Stimulated activated CD8-positive, alpha-beta memory T cell treated with anti-CD3 and anti-CD28 coated beads, Interleukin-4, amount 100 ng/mL, for 1 hour (primary cell): ENCODE data around the gene CACUL1.
A peak's percentile ranks its signal among the peaks of the same experiment; 100 is the strongest.
"Not testable (repeated sequence)": the region's sequence is repeated elsewhere in the genome, so short reads cannot be mapped to it uniquely, and the experiment has no call there.

Source experiments
- DNase-seq, 2 donors: peaks; one replicate each; pipeline ENCODE4 v3.0.0-alpha.2; 2020; ENCODE audit warnings: low read depth in 2 of 2, low spot score in 1 of 2

The CACUL1 gene

DNA sequence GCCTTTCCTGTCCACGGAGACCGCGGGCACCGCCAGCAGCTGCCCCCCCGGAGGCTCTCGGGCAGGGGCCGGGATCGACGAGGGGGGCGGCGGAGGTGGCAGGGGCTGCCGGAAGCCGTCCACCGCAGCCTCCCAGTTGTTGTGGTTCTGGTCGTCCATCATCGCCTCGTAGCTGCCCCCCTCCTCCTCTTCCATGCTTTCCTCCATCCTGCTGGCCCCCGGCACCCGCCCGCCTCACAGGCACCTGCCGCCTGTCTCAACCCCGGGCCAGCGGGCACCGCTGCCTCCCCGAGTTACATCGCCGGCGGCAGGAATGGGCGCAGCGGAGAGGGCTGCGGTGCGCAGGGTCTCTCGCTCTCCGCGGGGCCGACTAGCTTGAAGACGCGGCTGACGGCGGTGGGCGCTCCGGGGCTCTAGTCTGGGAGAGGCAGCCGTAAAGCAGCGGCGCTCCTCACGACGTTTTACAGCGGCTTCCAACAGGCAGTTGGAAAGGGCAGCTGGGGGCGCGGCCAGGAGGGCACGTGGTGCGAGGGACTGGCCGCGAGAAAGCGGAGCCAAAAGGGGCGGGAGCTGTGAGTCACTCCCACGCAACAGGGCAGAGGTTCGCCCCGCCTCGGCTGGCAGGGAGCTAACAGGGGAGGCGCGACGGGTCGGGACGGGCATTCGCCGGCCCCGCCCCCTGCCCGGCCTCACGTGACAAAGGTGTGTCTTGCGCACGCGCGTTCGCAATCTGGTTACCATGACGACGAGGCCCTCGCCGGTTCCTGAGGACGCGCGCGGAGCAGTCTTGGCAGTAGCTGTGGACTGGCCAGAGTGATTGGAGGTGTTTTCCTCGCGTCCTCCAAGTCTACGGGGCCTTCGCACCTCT lies at the start of gene CACUL1:
Gene CACUL1, minus strand, starts transcription at position 415 of the 868 bp plus-strand sequence. Its CDS starts 208 bp downstream, at position 207.
- peak; percentile 98 to 99 for DNase-seq

DNA sequence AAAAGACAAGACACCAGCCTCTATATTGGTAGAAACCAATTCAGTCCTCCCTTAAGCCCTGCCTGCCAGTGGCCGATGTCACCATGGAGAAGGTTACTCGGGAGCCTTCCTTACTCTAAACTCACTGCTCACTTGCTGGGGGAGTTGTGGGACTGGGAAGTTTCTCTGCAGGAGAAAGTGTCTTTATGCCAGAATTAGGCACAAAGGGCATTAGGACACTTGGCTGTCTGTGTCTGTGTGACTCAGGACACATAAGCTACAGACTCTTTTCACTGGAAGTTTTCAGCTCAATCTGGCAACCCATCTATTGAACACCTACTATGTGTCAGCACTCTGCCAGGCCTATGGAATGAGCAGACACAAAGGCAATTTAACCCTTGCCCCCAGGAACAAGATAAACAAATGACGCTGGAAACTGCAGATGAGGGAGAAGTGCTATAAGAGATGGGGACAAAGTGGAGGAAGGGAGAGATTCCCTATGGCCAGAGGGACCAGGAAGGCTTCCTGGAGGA lies 49.5 kb upstream of the CACUL1 start:
- DNase-seq, result no peak

DNA sequence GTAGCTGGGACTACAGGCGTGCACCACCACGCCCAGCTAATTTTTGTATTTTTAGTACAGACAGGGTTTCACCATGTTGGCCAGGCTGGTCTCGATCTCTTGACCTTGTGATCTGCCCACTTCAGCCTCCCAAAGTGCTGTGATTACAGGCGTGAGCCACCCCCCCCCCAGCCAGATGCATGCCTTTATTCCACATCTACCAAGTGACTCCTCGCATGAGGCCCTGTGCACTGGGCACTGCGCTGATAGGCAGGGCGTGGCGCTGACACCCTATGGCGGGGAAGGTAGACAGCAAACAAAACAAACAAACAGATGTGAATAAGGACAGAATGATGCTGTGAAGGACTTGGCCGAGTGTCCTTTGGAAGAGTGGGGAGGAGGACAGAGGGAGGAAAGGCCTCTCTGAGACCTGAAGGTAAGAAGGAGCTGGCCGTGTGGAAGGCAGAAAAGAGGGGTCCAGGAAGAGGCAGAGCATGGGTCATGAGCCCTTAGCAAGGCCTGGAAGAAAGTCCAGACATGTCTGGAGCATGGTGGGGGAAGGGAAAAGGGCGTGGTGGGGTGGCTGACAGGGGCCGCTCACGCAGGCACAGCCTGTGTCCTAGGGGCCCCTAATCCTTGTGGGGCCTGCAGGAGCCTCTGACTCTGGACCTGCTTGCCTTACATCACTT lies 47.5 kb upstream of the CACUL1 start:
- no peak for DNase-seq

GRCh38 chr10:118800920-118801319 lies 46.1 kb upstream of the CACUL1 start:
- DNase-seq, result no peak

- DNase-seq, result no peak
These were observed 45.0 kb upstream of the CACUL1 start for GRCh38 chr10:118799777-118800176.

GRCh38 chr10:118798231-118798662 lies 43.5 kb upstream of the CACUL1 start:
- DNase-seq, result no peak

DNA sequence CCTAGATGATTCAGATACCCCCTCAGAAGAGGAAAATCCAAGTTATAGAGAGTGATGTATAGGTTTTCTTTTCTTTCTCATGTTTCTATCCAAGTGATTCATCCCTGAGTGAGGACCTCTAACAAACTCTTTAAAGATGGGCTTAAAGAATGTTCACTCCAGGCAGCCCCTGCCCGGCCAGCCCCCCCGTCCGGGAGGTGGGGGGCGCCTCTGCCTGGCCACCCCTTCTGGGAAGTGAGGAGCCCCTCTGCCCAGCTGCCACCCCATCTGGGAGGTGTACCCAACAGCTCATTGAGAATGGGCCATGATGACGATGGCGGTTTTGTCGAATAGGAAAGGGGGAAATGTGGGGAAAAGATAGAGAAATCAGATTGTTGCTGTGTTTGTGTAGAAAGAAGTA lies 40.2 kb upstream of the CACUL1 start:
- DNase-seq, result not testable (repeated sequence)

GRCh38 chr10:118793545-118793944 lies 38.8 kb upstream of the CACUL1 start:
- no peak for DNase-seq

DNA sequence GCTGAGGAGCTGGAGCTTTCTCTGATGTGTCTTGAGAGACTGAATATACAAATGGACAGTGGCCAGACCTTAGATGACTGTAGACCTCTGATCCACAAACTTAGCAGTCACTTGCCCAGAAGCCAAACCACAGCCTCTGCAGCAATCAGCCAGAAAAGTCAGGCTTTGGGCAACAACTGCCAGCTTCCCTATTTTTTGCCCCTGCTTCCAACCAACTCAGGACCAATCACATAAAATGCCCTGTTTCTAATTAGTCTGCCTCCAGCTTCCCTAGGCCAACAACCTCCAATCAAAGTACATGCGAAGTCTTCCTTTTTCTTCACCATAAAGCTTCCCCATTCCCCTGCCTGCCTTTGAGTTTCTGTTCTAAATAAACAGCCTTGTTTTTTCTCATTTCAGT lies 37.8 kb upstream of the CACUL1 start:
- DNase-seq, result no peak

DNA sequence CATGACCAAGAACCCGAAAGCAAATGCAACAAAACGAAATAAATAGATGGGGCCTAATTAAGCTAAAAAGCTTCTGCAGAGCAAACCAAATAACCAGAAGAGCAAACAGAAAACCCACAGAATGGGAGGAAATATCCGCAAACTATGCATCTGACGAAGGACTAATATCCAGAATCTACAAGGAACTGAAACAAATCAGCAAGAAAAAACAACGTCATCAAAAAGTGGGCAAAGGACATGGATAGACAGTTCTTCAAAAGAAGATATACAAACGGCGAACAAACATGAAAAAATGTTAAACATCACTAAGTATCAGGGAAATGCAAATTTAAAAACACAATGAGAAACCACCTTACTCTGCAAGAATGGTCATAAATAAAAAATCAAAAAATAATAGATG lies 35.3 kb upstream of the CACUL1 start:
- no peak for DNase-seq

DNA sequence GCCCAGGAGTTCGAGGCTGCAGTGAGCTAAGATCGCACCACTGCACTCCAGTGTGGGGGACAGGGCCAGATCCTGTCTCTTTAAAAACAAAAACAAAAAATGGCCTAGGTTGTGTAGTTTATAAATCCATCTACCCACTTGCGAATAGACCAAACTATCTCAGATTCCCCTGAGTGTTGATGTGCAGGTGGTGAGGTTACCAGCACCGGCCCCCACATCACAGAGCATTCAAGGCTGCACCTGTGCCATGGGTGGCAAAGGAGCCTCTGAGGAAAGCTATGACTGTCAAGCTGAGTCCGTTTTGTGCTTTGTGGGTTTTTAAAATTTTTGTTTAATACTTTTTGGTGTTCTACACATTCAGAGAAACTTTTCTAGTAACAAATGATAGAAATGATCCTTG lies 30.8 kb upstream of the CACUL1 start:
- no peak for DNase-seq

DNA sequence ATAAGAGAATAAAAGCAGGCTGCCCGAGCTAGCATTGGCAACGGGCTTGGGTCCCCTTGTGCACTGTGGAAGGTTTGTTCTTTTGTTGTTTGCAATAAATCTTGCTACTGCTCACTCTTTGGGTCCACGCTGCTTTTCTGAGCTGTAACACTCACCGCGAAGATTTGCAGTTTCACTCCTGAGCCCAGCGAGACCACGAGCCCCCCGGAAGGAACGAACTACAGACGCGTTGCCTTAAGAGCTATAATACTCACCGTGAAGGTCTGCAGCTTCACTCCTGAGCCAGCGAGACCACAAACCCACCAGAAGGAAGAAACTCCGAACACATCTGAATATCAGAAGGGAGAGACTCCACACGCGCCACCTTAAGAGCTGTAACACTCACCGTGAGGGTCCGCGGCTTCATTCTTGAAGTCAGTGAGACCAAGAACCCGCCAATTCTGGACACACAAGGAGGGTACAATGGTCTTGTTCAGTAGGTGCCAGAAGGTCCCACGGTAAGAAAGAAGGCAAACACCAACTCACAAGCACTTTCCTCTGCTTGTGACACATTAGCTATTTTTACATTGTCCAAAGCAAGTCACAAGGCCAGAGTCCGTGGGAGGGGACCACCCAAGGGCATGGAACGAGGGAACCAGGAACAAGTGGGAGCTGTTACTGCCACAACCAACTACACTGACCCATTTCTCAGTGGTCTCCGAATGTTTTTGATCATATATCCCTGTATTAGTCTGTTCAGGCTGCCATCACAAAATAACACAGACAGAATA lies 29.2 kb upstream of the CACUL1 start:
- no peak for DNase-seq

- not testable (repeated sequence) for DNase-seq
These were observed 28.2 kb upstream of the CACUL1 start for GRCh38 chr10:118782916-118783465.

DNA sequence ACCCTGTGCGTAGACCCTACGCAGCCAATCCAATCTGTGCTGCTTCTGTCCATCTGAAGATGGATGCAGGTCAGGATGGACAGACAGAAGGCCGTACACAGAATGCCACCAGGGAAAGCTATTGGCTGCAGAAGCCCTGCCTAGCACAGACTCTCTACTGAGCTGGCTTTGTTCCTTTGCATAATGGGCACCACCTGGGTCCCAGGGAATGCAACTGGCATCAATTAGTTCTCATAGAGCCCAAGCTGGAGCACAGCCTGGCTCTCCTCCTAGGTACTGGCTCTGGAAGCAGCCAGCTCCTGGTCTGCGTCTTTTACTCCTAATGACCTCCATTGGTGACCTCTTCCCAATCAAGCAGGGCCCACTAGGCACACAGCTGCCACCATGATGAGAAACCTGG lies 26.8 kb upstream of the CACUL1 start:
- DNase-seq, result no peak

GRCh38 chr10:118778727-118779126 lies 24.0 kb upstream of the CACUL1 start:
- DNase-seq, result no peak

DNA sequence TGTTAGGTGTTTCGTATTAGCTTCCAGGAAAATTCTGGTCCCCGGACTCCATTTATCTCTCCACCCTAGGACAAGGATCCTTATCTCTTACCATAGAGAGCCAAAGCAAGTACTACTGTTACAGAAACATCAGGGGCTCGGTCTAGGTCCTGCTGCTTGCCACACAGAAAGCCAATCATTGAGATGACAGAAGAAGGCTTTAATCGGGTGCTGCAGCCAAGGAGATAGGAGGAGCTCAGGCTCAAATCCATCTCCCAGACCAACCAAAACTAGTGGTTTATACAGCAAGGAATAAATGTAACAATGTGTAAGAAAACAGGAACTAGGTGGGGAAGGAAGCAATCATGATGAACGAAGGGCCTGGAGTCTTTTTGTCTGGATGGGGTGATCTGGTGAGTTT lies 22.2 kb upstream of the CACUL1 start:
- no peak for DNase-seq

- no peak for DNase-seq
These were observed 21.3 kb upstream of the CACUL1 start for GRCh38 chr10:118776033-118776432.

DNA sequence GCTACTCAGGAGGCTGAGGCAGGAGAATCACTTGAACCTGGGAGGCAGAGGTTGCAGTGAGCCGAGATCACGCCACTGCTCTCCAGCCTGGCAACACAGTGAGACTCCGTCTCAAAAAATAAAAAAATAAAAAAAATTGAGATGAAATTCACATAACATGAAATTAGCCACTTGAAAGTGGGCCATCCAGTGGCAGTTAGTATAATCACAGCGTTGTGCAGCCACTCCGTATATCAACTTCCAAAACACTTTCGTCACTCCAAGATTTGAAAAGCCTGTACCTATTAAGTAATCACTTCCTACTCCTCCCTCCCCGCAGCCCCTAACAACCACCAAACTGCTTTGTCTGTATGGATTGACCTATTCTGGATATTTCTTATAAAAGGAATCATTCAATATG lies 20.7 kb upstream of the CACUL1 start:
- DNase-seq, result no peak

DNA sequence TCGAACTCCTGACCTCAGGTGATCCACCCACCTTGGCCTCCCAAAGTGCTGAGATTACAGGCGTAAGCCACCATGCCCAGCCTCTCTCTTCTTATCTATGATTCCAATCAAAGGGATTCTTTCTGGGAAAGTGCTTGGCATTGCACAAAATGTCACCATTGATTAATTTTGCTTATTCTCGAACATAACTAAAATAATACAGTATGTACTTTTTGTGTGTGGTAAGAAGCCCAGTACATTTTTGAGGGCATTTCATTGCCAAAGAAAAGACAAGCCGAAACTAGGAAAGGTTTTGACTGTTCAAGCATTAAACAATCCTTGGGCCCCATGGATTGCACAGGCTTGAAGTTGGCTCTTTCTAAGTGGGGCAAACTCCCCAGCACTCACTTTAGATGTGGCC lies 18.3 kb upstream of the CACUL1 start:
- DNase-seq, result no peak

DNA sequence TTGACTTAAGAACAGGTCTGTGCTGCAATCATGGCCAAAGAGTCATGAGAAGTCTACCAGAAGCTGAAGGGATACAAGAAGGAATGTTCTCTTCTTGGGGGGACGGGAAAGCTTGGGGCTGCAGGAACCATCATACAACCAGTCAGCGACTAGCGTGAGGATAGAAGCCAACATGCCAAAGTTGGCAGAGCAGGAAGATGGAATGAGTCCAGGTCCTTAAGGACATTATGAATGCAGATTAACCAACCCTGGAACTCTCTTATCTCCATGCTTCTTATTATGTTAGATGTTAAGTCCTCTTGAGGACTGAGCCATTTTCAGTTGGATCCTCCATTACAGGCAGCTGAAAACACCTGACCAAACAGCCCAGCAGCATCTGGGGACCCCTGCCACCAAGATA lies 17.2 kb upstream of the CACUL1 start:
- DNase-seq, result no peak

DNA sequence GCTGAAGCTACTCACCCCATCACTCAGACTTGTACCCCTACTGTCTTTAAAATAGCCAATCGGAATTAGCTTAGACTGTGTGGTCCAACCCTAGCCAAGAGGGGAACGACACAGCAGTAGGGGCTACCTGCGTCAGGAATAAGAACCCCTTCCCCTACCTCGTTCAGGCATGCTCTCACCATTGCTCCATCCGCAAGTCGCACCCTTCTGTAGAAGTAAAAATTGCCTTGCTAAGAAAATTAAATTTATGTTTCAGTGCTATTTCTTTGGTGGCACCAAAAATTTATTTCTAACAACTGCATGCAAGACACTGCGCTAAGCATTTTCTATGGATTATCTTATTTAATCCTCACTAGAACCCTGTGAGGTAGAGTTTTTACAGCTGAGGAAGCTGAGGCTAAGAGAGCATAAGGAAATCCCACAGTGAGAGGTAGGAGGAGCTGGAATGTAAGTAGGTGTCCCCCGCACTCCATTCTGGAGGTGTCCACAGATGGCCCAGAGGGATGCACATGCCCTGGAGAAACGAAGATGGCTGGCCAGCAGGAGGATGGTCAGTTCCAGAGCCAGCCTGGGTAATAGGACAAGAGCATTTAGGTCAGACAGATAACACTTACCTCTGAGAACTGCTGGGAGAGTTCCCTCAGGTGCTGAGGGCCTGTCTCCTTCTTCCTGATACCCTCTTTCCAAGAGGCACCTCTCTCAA lies 15.3 kb upstream of the CACUL1 start:
- DNase-seq, result no peak
